Measurements from ENCODE around the gene NOC2L.
"Not testable (repeated sequence)": the region's sequence is repeated elsewhere in the genome, so short reads cannot be mapped to it uniquely, and the experiment has no call there.

Gene NOC2L

GRCh38 chr1:910881-911721 is 48.0 kb downstream of the NOC2L start:
- no peak overlapping the region for H3K4me3 ChIP-seq

GRCh38 chr1:910311-910880 is 48.7 kb downstream of the NOC2L start:
- Histone ChIP-seq H3K4me3 (no peak overlapping the region), H3K27ac (peak overlapping the region in 1 of 21 experiments; percentile 21)

More at GRCh38 chr1:910881-911721, 48.0 kb downstream of the NOC2L start:
- no peak overlapping the region for H3K27ac ChIP-seq

- no peak overlapping the region for H3K4me3 ChIP-seq
- peak overlapping the region in 1 of 21 experiments; percentile 21 for H3K27ac ChIP-seq
Observed at GRCh38 chr1:909861-910310, 49.2 kb downstream of the NOC2L start.

- Histone ChIP-seq H3K27ac (no peak overlapping the region), H3K4me3 (no peak overlapping the region)
Observed at GRCh38 chr1:908661-909060, 50.4 kb downstream of the NOC2L start.

GRCh38 chr1:907611-908451 is 51.2 kb downstream of the NOC2L start:
- Histone ChIP-seq H3K27ac (no peak overlapping the region), H3K4me3 (no peak overlapping the region)

- Histone ChIP-seq H3K27ac (no peak overlapping the region), H3K4me3 (no peak overlapping the region)
Observed at GRCh38 chr1:906600-907420, 52.2 kb downstream of the NOC2L start.

- peak overlapping the region in 1 of 7 experiments; percentile 44 for H3K4me3 ChIP-seq
- no peak overlapping the region for H3K27ac ChIP-seq
Observed at GRCh38 chr1:905811-906599, 53.1 kb downstream of the NOC2L start.

- H3K27ac ChIP-seq: peak overlapping the region in 9 of 21 experiments; percentile 7 to 68 (median 26)
- peak overlapping the region; percentile 25 to 51 (median 36) for H3K4me3 ChIP-seq
Observed at GRCh38 chr1:905071-905749, 53.8 kb downstream of the NOC2L start.

GRCh38 chr1:904310-904950 is 54.6 kb downstream of the NOC2L start:
- H3K27ac ChIP-seq: peak overlapping the region in 11 of 21 experiments; percentile 11 to 68 (median 38)
- peak overlapping the region; percentile 25 to 51 (median 36) for H3K4me3 ChIP-seq

- Histone ChIP-seq H3K4me3 (peak overlapping the region; percentile 25 to 51 (median 36)), H3K27ac (peak overlapping the region in 4 of 21 experiments; percentile 9 to 46 (median 30))
Observed at GRCh38 chr1:903721-904271, 55.3 kb downstream of the NOC2L start.

GRCh38 chr1:903305-903704 is 55.8 kb downstream of the NOC2L start:
- H3K27ac ChIP-seq: no peak overlapping the region
- H3K4me3 ChIP-seq: no peak overlapping the region

- H3K4me3 ChIP-seq: no peak overlapping the region
- no peak overlapping the region for H3K27ac ChIP-seq
Observed at GRCh38 chr1:902802-903201, 56.3 kb downstream of the NOC2L start.

- H3K4me3 ChIP-seq: no peak overlapping the region
- no peak overlapping the region for H3K27ac ChIP-seq
Observed at GRCh38 chr1:901108-901859, 57.8 kb downstream of the NOC2L start.

GRCh38 chr1:899636-900317 is 59.3 kb downstream of the NOC2L start:
- Histone ChIP-seq H3K4me3 (no peak overlapping the region), H3K27ac (no peak overlapping the region)

GRCh38 chr1:897951-898350 is 61.1 kb downstream of the NOC2L start:
- not testable (repeated sequence) for H3K4me3 ChIP-seq, H3K27ac ChIP-seq

- H3K27ac ChIP-seq: no peak overlapping the region
- no peak overlapping the region for H3K4me3 ChIP-seq
Observed at GRCh38 chr1:897226-897625, 61.8 kb downstream of the NOC2L start.

Measured in skin epidermis (tissue), 12 donors.